ENCODE measurements around the gene AP3B1. TPM values are rescaled to one million over a fixed set of nuclear protein-coding genes. Genes with fewer than 3 reads are reported as not detected.

The AP3B1 gene
- total RNA-seq, 6 donors from 2014 or later, result 25.7 to 66.9 (median 37.8) TPM

DNA sequence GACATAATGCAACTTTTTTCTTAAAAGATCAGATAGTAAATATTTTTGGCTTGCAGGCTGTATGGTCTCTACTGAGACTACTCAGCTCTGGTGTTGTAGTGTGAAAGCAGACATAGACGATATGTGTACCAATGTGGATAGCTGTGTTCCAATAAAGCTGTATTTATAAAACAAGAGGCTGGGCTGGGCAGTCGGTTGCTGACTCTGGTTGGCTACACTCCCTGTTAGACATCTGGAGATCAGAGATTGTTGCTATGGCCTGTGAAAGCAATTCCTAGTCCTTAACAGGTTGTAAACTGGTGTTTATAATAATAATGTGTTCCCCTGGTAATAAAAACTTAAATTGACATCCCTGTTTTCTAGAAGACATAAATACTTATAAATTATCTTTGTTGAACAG lies 41.5 kb upstream of the AP3B1 start:
- Histone ChIP-seq H3K36me3 (no peaks in the 10 kb centered on the region), H3K27me3 (no peaks in the 10 kb centered on the region), H3K9me3 (peaks cover 0 to 9% (median 6%) of the 10 kb centered on the region in 4 donors), H3K4me1 (no peaks in the 10 kb centered on the region), H3K4me3 (no peak overlapping the region), H3K27ac (no peak overlapping the region)
- DNase-seq (no peak), ATAC-seq (ENCODE audit: low FRiP score in 2 of 2) (no peak)
- TF ChIP-seq, protein P1, sequence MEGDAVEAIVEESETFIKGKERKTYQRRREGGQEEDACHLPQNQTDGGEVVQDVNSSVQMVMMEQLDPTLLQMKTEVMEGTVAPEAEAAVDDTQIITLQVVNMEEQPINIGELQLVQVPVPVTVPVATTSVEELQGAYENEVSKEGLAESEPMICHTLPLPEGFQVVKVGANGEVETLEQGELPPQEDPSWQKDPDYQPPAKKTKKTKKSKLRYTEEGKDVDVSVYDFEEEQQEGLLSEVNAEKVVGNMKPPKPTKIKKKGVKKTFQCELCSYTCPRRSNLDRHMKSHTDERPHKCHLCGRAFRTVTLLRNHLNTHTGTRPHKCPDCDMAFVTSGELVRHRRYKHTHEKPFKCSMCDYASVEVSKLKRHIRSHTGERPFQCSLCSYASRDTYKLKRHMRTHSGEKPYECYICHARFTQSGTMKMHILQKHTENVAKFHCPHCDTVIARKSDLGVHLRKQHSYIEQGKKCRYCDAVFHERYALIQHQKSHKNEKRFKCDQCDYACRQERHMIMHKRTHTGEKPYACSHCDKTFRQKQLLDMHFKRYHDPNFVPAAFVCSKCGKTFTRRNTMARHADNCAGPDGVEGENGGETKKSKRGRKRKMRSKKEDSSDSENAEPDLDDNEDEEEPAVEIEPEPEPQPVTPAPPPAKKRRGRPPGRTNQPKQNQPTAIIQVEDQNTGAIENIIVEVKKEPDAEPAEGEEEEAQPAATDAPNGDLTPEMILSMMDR (IDR thresholded peaks at IDR 0.05), result no peak
- TF ChIP-seq POLR2AphosphoS5 (IDR thresholded peaks at IDR 0.05) (no peak), POLR2A (IDR thresholded peaks at IDR 0.05) (no peak), EP300 (IDR thresholded peaks at IDR 0.05) (no peak)
- 65 to 86% methylated on average over 2 of the region's 2 CpGs for WGBS, 2 donors

DNA sequence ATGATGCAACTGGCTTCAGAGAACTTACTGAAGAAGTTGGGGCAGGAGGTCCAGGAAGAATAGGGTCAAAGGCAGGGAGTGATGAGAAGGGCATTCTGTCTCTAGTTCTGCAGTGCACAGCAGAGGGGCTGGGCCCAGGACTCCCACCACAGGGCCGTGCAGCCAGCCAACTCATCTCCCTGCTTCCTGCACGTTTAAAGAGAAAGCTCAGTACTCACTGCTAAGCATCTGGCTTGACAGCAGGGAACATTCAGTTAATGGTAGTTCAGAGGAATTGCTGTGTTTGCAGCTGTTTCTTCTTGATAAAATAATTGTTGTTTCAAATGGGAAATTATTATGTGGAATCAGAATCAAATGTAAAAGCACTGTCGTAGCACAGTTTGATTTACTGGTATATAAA lies 40.3 kb upstream of the AP3B1 start:
- Histone ChIP-seq H3K36me3 (no peaks in the 10 kb centered on the region), H3K4me1 (no peaks in the 10 kb centered on the region), H3K4me3 (no peak overlapping the region), H3K27me3 (no peaks in the 10 kb centered on the region), H3K27ac (no peak overlapping the region), H3K9me3 (peaks cover 0 to 9% (median 6%) of the 10 kb centered on the region in 4 donors)
- TF ChIP-seq EP300 (IDR thresholded peaks at IDR 0.05) (no peak), POLR2A (IDR thresholded peaks at IDR 0.05) (no peak), POLR2AphosphoS5 (IDR thresholded peaks at IDR 0.05) (no peak)
- TF ChIP-seq, protein P1 (IDR thresholded peaks at IDR 0.05), result no peak
- ATAC-seq (ENCODE audit: low FRiP score in 2 of 2), result no peak
- 64% methylated on average over 3 of the region's 3 CpGs for WGBS, 2 donors
- DNase-seq, result peak in 1 of 2 donors; percentile 8

DNA sequence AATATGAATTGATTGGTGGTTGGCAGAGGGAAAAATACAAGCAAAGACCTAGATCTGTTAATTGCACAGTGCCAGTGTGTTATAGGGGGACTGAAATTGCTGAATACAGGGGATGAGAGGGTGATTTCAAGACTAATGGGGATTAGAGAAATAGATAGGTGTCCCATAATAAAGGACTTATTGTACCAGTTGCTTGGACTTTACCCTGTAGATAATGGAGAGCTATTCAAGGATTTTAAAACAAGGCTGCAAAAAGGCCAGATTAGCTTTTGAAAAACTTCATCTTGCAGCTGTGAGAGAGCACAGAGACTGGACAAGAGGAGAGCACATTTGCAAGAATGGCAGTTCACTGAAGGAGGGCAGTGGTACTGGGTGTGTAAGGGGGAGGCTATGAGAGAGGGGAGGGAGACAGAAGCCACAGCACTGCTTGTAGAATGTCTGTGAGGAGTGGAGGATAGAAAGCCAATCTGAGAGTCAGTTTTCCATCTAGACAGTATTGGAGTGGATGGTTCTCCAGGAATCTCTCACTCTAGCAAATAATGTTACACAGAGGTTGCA lies 37.1 kb upstream of the AP3B1 start:
- no peaks in the 10 kb centered on the region for H3K36me3 ChIP-seq
- TF ChIP-seq, protein P1 (IDR thresholded peaks at IDR 0.05), result no peak
- TF ChIP-seq POLR2A (IDR thresholded peaks at IDR 0.05), result no peak
- TF ChIP-seq EP300 (IDR thresholded peaks at IDR 0.05), result no peak
- no peak overlapping the region for H3K4me3 ChIP-seq
- no peaks in the 10 kb centered on the region for H3K4me1 ChIP-seq
- H3K27me3 ChIP-seq, result no peaks in the 10 kb centered on the region
- no peak overlapping the region for H3K27ac ChIP-seq
- no peaks in the 10 kb centered on the region for H3K9me3 ChIP-seq
- no peak for ATAC-seq (ENCODE audit: low FRiP score in 2 of 2)
- DNase-seq, result no peak

DNA sequence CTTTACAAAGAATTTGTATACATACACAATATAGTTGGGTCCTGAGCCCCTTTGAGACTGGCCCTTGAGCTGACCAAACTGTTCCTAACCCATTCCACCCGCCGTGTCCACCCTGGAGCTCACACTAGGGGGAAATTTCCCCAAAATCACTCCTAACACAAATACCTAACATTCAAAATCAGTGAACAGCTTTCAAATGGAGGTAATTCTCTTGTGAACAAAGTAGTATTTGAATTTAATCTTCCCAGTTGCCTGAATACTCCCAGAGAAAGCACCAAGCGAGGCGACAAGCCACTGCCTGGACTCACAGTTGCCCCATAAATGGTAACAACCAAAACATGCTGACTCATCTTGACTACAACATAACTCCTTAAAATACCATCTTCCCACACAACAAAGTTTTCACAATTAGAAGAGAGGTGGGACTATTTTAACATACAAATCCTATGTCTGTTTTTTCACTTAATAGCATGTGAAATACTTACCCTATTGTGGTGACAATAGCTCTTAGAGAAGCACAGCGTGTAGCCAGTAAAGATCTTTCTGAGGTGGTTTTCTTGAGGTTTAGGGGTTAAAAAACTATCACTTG lies 34.2 kb upstream of the AP3B1 start:
- TF ChIP-seq EP300 (IDR thresholded peaks at IDR 0.05) (no peak), POLR2A (IDR thresholded peaks at IDR 0.05) (no peak), POLR2AphosphoS5 (IDR thresholded peaks at IDR 0.05) (no peak)
- TF ChIP-seq, protein P1 (IDR thresholded peaks at IDR 0.05), result no peak
- Histone ChIP-seq H3K27ac (no peak overlapping the region), H3K36me3 (no peaks in the 10 kb centered on the region), H3K4me3 (no peak overlapping the region), H3K27me3 (no peaks in the 10 kb centered on the region), H3K9me3 (no peaks in the 10 kb centered on the region), H3K4me1 (no peaks in the 10 kb centered on the region)
- DNase-seq (no peak), ATAC-seq (ENCODE audit: low FRiP score in 2 of 2) (no peak)
- WGBS, 2 donors, result 93 to 97% methylated on average over 5 of the region's 5 CpGs

Data from upper lobe of left lung (tissue), 6 donors.